ENCODE results near the gene GNS. TPM values are rescaled to one million over a fixed set of nuclear protein-coding genes. Genes with fewer than 3 reads are reported as not detected.

The GNS gene
- total RNA-seq, 4 donors from 2014 or later: 131 to 204 (median 172) TPM

GRCh38 chr12:64798165-64798564 is 39.0 kb upstream of the GNS start:
- ATAC-seq (ENCODE audit: low FRiP score): no peak
- DNase-seq (ENCODE audit: low spot score): no peak
- no peak for TF ChIP-seq CTCF (IDR thresholded peaks at IDR 0.05)

DNA sequence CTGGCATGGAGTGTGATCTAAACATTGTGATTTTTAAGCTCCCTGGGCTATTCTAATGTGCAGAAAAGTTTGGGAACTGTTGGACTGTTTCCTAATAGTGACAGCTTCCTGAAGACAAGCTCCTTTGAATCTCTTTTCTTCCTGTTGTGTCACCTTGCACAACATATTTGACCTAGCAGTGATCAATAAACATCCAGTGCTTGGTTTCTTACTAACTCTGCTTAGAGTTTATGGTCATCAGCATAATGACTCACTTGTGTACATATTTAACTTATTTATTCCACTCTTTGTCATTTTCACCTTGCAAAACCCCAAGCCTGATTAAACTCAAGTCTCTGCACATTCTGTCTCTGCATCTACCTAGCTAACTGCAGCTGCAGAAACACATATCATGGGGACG is 38.0 kb upstream of the GNS start:
- DNase-seq (ENCODE audit: low spot score): no peak
- ATAC-seq (ENCODE audit: low FRiP score): no peak
- no peak for TF ChIP-seq CTCF (IDR thresholded peaks at IDR 0.05)

- peak; percentile 29 for DNase-seq (ENCODE audit: low spot score)
- peak; percentile 93 for ATAC-seq (ENCODE audit: low FRiP score)
- TF ChIP-seq CTCF (IDR thresholded peaks at IDR 0.05): peak in 1 of 3 donors; percentile 18
Observed at GRCh38 chr12:64796205-64796845, 37.1 kb upstream of the GNS start.

DNA sequence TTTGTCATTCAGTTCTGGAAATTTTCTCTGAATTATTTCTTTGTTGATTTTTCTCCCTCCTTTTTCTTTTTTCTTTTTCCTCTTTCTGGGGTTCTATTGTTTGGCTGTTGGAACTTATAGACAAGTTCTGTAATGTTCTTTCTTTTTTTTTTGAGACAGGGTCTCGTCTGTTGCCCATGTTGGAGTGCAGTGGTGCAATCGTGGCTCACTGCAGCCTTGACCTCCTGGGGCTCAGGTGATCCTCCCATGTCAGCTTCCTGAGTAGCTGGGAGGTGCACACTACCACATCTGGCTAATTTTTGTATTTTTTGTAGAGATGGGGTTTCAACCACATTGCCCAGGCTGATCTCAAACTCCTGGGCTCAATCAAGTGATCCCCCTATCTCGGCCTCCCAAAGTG is 35.1 kb upstream of the GNS start:
- ATAC-seq (ENCODE audit: low FRiP score) (no peak), DNase-seq (ENCODE audit: low spot score) (no peak)
- no peak for TF ChIP-seq CTCF (IDR thresholded peaks at IDR 0.05)

GRCh38 chr12:64793610-64794009 is 34.4 kb upstream of the GNS start:
- DNase-seq (ENCODE audit: low spot score) (no peak), ATAC-seq (ENCODE audit: low FRiP score) (no peak)
- TF ChIP-seq CTCF (IDR thresholded peaks at IDR 0.05): no peak

DNA sequence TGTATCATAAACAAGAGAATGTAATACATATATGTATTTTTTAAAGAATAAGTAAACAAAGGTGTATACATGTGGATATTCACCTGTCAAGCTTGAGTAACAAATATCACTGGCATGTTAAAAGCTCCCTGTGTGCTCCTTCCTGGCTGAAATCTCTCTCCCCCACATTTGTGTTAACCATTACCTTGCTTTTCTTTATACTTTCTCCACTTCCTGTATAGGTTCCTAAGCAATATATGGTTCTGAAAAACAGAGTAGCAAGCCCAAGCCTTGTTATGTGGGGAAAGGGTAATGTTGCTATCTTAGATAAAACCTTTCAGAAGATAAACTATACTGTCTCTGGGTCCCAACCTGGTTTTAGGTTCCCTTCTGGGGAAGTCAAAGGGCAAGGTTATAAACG is 32.9 kb upstream of the GNS start:
- no peak for ATAC-seq (ENCODE audit: low FRiP score)
- no peak for DNase-seq (ENCODE audit: low spot score)
- TF ChIP-seq CTCF (IDR thresholded peaks at IDR 0.05): no peak

GRCh38 chr12:64791036-64791435 is 31.8 kb upstream of the GNS start:
- ATAC-seq (ENCODE audit: low FRiP score) (no peak), DNase-seq (ENCODE audit: low spot score) (no peak)
- no peak for TF ChIP-seq CTCF (IDR thresholded peaks at IDR 0.05)

All from omental fat pad (tissue), 4 donors.